Measurements from ENCODE around the gene MAP3K14. TPM values are rescaled to one million over a fixed set of nuclear protein-coding genes. Genes with fewer than 3 reads are reported as not detected.

MAP3K14 gene
- total RNA-seq, 1 donor from 2014 or later: 0.34 TPM

DNA sequence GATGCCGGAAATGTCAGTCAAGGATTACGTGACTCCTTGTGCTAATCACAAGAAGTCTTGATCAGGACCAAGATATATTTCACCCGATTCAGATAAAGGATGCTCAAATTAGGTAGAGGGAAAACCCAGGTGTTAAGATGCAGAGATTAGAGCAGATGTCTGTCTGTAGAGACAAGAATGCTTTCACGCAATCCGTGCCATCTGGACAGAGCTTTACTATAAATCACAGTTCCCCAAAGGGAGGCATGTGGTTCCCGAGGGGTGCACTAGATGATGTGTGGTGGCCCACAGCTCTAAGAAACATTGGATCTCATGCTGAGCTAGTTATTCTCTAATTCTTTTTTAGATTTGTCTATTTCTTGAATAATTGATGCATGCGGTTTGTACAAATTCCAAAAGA is 9.8 kb upstream of the MAP3K14 start:
- DNase-seq (ENCODE audit: low spot score): no peak
- H3K79me2 ChIP-seq (ENCODE audit: low read depth): no peaks in the 10 kb centered on the region
- peaks cover 9% of the 10 kb centered on the region for H3K27me3 Mint-ChIP-seq (ENCODE audit: insufficient read depth, low read depth)
- H4K20me1 ChIP-seq (ENCODE audit: low read depth): no peaks in the 10 kb centered on the region
- H3K4me3 Mint-ChIP-seq: no peak overlapping the region
- no peak overlapping the region for H3K4me3 ChIP-seq
- peaks cover 2% of the 10 kb centered on the region for H3K4me1 ChIP-seq
- H3K36me3 Mint-ChIP-seq: no peaks in the 10 kb centered on the region
- H3K4me2 ChIP-seq: no peak overlapping the region
- TF ChIP-seq EZH2phosphoT487 (IDR thresholded peaks at IDR 0.05): no peak
- H3K9me3 Mint-ChIP-seq: no peaks in the 10 kb centered on the region
- no peak overlapping the region for H2AFZ ChIP-seq (replicated peaks)
- no peaks in the 10 kb centered on the region for H3K27me3 ChIP-seq
- peaks cover 8% of the 10 kb centered on the region for H3F3A ChIP-seq (ENCODE audit: low read depth)
- H3K36me3 ChIP-seq: no peaks in the 10 kb centered on the region
- H3K4me1 Mint-ChIP-seq: peaks cover 3% of the 10 kb centered on the region
- H3K9ac ChIP-seq: no peak overlapping the region
- H3K9me3 ChIP-seq (ENCODE audit: low read depth): no peaks in the 10 kb centered on the region
- H3K27ac ChIP-seq: no peak overlapping the region
- no peak overlapping the region for H3K27ac Mint-ChIP-seq

DNA sequence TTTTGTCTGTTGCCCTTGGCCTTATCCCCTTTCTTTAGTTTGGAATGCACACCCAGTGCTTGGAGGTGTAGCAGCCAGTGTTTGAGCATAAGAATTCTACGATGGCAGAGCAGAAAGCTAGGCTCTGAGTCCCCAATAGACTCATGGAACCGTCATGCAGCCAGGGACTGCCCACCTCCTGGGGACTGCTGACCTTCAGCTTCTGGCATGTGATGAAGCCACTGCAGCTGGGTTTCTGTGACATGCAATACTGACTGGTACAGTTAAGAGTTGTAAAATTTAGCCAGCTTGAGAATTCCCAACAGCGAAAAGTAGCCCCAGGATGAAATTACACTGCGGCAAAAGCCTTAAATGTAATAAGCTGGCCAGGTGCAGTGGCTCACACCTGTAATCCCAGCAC is 9.0 kb upstream of the MAP3K14 start:
- H3K36me3 ChIP-seq: no peaks in the 10 kb centered on the region
- H3K9me3 ChIP-seq (ENCODE audit: low read depth): no peaks in the 10 kb centered on the region
- no peak overlapping the region for H2AFZ ChIP-seq (replicated peaks)
- H3K4me3 ChIP-seq: no peak overlapping the region
- DNase-seq (ENCODE audit: low spot score): no peak
- peaks cover 2% of the 10 kb centered on the region for H3K4me1 ChIP-seq
- H3K27ac ChIP-seq: no peak overlapping the region
- Mint-ChIP-seq H3K27me3 (ENCODE audit: insufficient read depth, low read depth) (peaks cover 9% of the 10 kb centered on the region), H3K27ac (no peak overlapping the region), H3K36me3 (no peaks in the 10 kb centered on the region), H3K9me3 (no peaks in the 10 kb centered on the region), H3K4me3 (no peak overlapping the region), H3K4me1 (peaks cover 6% of the 10 kb centered on the region)
- TF ChIP-seq EZH2phosphoT487 (IDR thresholded peaks at IDR 0.05) (no peak), EZH2 (IDR thresholded peaks at IDR 0.05) (no peak)
- TF ChIP-seq, protein P1, sequence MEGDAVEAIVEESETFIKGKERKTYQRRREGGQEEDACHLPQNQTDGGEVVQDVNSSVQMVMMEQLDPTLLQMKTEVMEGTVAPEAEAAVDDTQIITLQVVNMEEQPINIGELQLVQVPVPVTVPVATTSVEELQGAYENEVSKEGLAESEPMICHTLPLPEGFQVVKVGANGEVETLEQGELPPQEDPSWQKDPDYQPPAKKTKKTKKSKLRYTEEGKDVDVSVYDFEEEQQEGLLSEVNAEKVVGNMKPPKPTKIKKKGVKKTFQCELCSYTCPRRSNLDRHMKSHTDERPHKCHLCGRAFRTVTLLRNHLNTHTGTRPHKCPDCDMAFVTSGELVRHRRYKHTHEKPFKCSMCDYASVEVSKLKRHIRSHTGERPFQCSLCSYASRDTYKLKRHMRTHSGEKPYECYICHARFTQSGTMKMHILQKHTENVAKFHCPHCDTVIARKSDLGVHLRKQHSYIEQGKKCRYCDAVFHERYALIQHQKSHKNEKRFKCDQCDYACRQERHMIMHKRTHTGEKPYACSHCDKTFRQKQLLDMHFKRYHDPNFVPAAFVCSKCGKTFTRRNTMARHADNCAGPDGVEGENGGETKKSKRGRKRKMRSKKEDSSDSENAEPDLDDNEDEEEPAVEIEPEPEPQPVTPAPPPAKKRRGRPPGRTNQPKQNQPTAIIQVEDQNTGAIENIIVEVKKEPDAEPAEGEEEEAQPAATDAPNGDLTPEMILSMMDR (IDR thresholded peaks at IDR 0.05): no peak
- no peaks in the 10 kb centered on the region for H3K79me2 ChIP-seq (ENCODE audit: low read depth)
- peaks cover 8% of the 10 kb centered on the region for H3F3A ChIP-seq (ENCODE audit: low read depth)
- no peak overlapping the region for H3K4me2 ChIP-seq
- no peaks in the 10 kb centered on the region for H4K20me1 ChIP-seq (ENCODE audit: low read depth)
- no peak overlapping the region for H3K9ac ChIP-seq
- H3K27me3 ChIP-seq: no peaks in the 10 kb centered on the region

DNA sequence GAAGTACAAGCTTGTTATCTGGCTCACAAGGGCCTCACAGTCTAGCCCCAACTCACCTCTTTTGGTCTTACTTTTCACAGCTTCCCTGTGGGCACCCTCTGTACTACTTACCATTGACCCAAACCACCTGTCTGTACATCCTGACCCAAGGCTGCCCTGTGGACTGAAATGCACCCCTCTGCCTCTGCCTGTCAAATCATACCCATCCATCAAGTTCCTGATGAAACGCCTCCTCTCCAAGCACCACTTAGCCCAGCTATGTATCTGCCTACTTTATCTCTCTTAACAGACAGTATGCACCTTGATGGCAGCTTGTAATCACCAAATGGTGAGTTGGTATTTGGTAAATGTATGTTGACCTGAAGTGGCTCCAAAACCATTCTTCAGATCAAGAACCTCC is 7.5 kb upstream of the MAP3K14 start:
- H3K9me3 Mint-ChIP-seq: no peaks in the 10 kb centered on the region
- no peaks in the 10 kb centered on the region for H3K36me3 ChIP-seq
- H3K79me2 ChIP-seq (ENCODE audit: low read depth): no peaks in the 10 kb centered on the region

DNA sequence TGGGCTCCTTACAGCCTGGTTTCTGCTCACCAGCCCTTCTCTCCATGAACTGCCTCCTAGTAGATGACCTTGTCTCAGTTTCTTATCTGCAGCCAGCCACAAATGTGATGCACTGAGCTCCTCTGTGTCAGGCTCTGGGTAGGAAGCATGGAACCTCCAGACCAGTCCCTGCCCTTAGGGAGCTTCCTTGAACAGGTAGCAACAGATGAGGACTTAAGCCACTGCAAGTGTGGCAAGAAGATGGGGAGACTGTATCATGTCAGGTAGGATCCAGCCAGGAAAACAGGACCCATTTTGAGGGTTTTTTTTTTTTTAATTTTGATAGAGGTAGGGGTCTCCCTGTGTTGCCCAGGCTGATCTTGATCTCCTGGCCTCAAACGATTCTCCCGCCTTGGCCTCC is 5.3 kb upstream of the MAP3K14 start:
- Histone ChIP-seq H3K79me2 (ENCODE audit: low read depth) (no peaks in the 10 kb centered on the region), H2AFZ (replicated peaks) (no peak overlapping the region), H3K27ac (no peak overlapping the region), H3K4me3 (no peak overlapping the region), H3K4me1 (peaks cover 5% of the 10 kb centered on the region), H3K4me2 (no peak overlapping the region), H4K20me1 (ENCODE audit: low read depth) (no peaks in the 10 kb centered on the region), H3K9ac (no peak overlapping the region), H3K36me3 (no peaks in the 10 kb centered on the region), H3K27me3 (no peaks in the 10 kb centered on the region), H3F3A (ENCODE audit: low read depth) (peaks cover 9% of the 10 kb centered on the region), H3K9me3 (ENCODE audit: low read depth) (no peaks in the 10 kb centered on the region)
- peaks cover 12% of the 10 kb centered on the region for H3K27me3 Mint-ChIP-seq (ENCODE audit: insufficient read depth, low read depth)
- no peaks in the 10 kb centered on the region for H3K36me3 Mint-ChIP-seq
- TF ChIP-seq EZH2 (IDR thresholded peaks at IDR 0.05) (no peak), EZH2phosphoT487 (IDR thresholded peaks at IDR 0.05) (no peak)
- TF ChIP-seq, protein P1 (IDR thresholded peaks at IDR 0.05): no peak
- peaks cover 29% of the 10 kb centered on the region for H3K4me1 Mint-ChIP-seq
- no peak overlapping the region for H3K4me3 Mint-ChIP-seq
- no peak for DNase-seq (ENCODE audit: low spot score)
- peak overlapping the region; percentile 1 for H3K27ac Mint-ChIP-seq
- no peaks in the 10 kb centered on the region for H3K9me3 Mint-ChIP-seq

More for the DNA sequence above, 7.5 kb upstream of the MAP3K14 start:
- Histone ChIP-seq H4K20me1 (ENCODE audit: low read depth) (no peaks in the 10 kb centered on the region), H3K9ac (no peak overlapping the region), H3K4me3 (no peak overlapping the region), H3K27ac (no peak overlapping the region), H3F3A (ENCODE audit: low read depth) (peaks cover 2% of the 10 kb centered on the region), H3K4me2 (no peak overlapping the region), H3K4me1 (peaks cover 2% of the 10 kb centered on the region), H3K27me3 (no peaks in the 10 kb centered on the region), H3K9me3 (ENCODE audit: low read depth) (no peaks in the 10 kb centered on the region), H2AFZ (replicated peaks) (no peak overlapping the region)
- no peak for DNase-seq (ENCODE audit: low spot score)
- TF ChIP-seq EZH2 (IDR thresholded peaks at IDR 0.05) (no peak), EZH2phosphoT487 (IDR thresholded peaks at IDR 0.05) (no peak)
- TF ChIP-seq, protein P1 (IDR thresholded peaks at IDR 0.05): no peak
- no peaks in the 10 kb centered on the region for H3K36me3 Mint-ChIP-seq
- H3K4me3 Mint-ChIP-seq: peak overlapping the region; percentile 44
- peaks cover 9% of the 10 kb centered on the region for H3K27me3 Mint-ChIP-seq (ENCODE audit: insufficient read depth, low read depth)
- peak overlapping the region; percentile 30 for H3K27ac Mint-ChIP-seq
- peaks cover 15% of the 10 kb centered on the region for H3K4me1 Mint-ChIP-seq

Measured in neural progenitor cell (in vitro differentiated cells).